Upper lobe of left lung (tissue), 4 donors: ENCODE data around the gene RNPS1.

Experiments used
- POLR2A ChIP-seq, 4 donors: fragments of 450-650 bp; IDR thresholded peaks; one replicate each; pipeline ENCODE4 v1.5.1; 2016 to 2017; ENCODE audit warnings: antibody characterized with exemption in 4 of 4, mild to moderate bottlenecking in 2 of 4
- TF ChIP-seq, protein P1 (sequence below), 6 experiments: fragments of 450-650 bp in 4 of 6; fragments of 200-600 bp in 2 of 6; sonication (generic) in 2 of 6; IDR thresholded peaks; one replicate each; pipeline ENCODE4 v1.5.1; 2016 to 2019; ENCODE audit warnings: antibody characterized with exemption in 6 of 6

DNA sequence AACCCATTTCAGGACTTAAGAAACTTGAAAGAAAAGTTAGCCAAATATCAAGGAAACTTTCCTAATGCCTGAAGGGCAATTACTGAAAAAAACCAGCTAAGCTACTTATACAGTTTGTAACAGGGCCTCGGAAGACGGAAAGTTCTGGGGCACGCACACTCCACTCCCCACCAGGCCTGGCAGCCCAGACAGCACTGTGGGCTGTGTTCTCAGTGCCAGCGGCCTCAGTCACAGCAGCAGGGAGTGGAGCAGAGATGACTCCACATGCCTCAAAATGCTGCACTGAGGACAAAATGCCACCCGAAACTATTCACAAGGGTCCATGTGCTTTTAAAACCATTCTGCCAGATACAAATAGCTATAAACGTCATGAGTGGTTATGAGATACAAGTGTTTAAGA lies 10.2 kb downstream of the RNPS1 start:
- TF ChIP-seq, protein P1, sequence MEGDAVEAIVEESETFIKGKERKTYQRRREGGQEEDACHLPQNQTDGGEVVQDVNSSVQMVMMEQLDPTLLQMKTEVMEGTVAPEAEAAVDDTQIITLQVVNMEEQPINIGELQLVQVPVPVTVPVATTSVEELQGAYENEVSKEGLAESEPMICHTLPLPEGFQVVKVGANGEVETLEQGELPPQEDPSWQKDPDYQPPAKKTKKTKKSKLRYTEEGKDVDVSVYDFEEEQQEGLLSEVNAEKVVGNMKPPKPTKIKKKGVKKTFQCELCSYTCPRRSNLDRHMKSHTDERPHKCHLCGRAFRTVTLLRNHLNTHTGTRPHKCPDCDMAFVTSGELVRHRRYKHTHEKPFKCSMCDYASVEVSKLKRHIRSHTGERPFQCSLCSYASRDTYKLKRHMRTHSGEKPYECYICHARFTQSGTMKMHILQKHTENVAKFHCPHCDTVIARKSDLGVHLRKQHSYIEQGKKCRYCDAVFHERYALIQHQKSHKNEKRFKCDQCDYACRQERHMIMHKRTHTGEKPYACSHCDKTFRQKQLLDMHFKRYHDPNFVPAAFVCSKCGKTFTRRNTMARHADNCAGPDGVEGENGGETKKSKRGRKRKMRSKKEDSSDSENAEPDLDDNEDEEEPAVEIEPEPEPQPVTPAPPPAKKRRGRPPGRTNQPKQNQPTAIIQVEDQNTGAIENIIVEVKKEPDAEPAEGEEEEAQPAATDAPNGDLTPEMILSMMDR (IDR thresholded peaks at IDR 0.05) = no peak
- no peak for TF ChIP-seq POLR2A (IDR thresholded peaks at IDR 0.05)
